Brain microvascular endothelial cell (primary cell): ENCODE results near the gene VIPAS39.

Experiments
- DNase-seq: peaks from one replicate; pipeline ENCODE4 v3.0.0-alpha.2; 2020
- H3K27ac ChIP-seq: fragments of 250-450 bp; sonication (Bioruptor Pico); 2 replicates; pipeline ENCODE4 v1.5.1; 2020; ENCODE audit warnings: mild to moderate bottlenecking, moderate library complexity
- H3K27me3 ChIP-seq: fragments of 250-450 bp; sonication (Bioruptor Pico); replicated peaks from 2 replicates; pipeline ENCODE4 v1.5.1; 2020; ENCODE audit warnings: mild to moderate bottlenecking
- H3K36me3 ChIP-seq: fragments of 250-450 bp; sonication (Bioruptor Pico); replicated peaks from 2 replicates; pipeline ENCODE4 v1.5.1; 2020; ENCODE audit warnings: mild to moderate bottlenecking
- H3K4me3 ChIP-seq: 2 replicates; pipeline ENCODE4 v1.5.1; 2011; ENCODE audit warnings: low read depth, mild to moderate bottlenecking, control low read depth, low read length, moderate library complexity
- CTCF ChIP-seq: IDR thresholded peaks from 2 replicates; pipeline ENCODE4 v1.5.1; 2011; ENCODE audit warnings: low read depth, mild to moderate bottlenecking, moderate library complexity, low read length, control low read depth, inconsistent platforms; ENCODE audit errors: missing control alignments
- in situ Hi-C: cut with HindIII; loops from 2 replicates; pipeline ENCODE4 v1.10.0; 2017; ENCODE audit warnings: low sequenced_read_pairs, low pct_ligation_motif_present

VIPAS39 gene

GRCh38 chr14:77469067-77469505 is 11.7 kb upstream of the VIPAS39 start:
- Histone ChIP-seq H3K27ac (no peak overlapping the region), H3K4me3 (no peak overlapping the region), H3K36me3 (peaks cover 46% of the 10 kb centered on the region), H3K27me3 (peaks cover under 1% of the 10 kb centered on the region)
- in situ Hi-C loops, result no loop called here
- no peak for TF ChIP-seq CTCF
- DNase-seq, result no peak

GRCh38 chr14:77467801-77468200 is 10.4 kb upstream of the VIPAS39 start:
- Histone ChIP-seq H3K36me3 (peaks cover 58% of the 10 kb centered on the region), H3K27ac (no peak overlapping the region), H3K4me3 (no peak overlapping the region), H3K27me3 (no peaks in the 10 kb centered on the region)
- DNase-seq, result no peak
- no peak for TF ChIP-seq CTCF
- in situ Hi-C loops, result no loop called here

- Histone ChIP-seq H3K4me3 (peak overlapping the region; percentile 81), H3K36me3 (peaks cover 42% of the 10 kb centered on the region), H3K27me3 (no peaks in the 10 kb centered on the region), H3K27ac (peak overlapping the region; percentile 81)
- peak; percentile 85 for DNase-seq
- TF ChIP-seq CTCF, result peak; percentile 80
- in situ Hi-C loops, result no loop called here
Measured at GRCh38 chr14:77459072-77459723, 1.8 kb upstream of the VIPAS39 start.

- peak; percentile 24 for DNase-seq
- TF ChIP-seq CTCF, result no peak
- Histone ChIP-seq H3K36me3 (peaks cover 34% of the 10 kb centered on the region), H3K4me3 (peak overlapping the region; percentile 81), H3K27ac (peak overlapping the region; percentile 81), H3K27me3 (no peaks in the 10 kb centered on the region)
- in situ Hi-C loops, result no loop called here
Measured at GRCh38 chr14:77458249-77458950, 999 bp upstream of the VIPAS39 start.

- no peak for DNase-seq
- no peak for TF ChIP-seq CTCF
- in situ Hi-C loops, result no loop called here
- peak overlapping the region; percentile 26 for H3K27ac ChIP-seq
- peak overlapping the region; percentile 81 for H3K4me3 ChIP-seq
- no peaks in the 10 kb centered on the region for H3K27me3 ChIP-seq
- peaks cover 22% of the 10 kb centered on the region for H3K36me3 ChIP-seq
Measured at GRCh38 chr14:77457115-77457521, 283 bp downstream of the VIPAS39 start.
